OCI-M1 (cell line): ENCODE results near the gene CWF19L2.
"Not testable (repeated sequence)": the region's sequence is repeated elsewhere in the genome, so short reads cannot be mapped to it uniquely, and the experiment has no call there.

ENCODE experiments used
- DNase-seq: peaks from one replicate; lab custom pipeline; 2025; lab: John Stamatoyannopoulos, UW

Gene CWF19L2

GRCh38 chr11:107457558-107458271, at the start of gene CWF19L2:
CWF19L2 (minus strand) TSS chr11:107457825; CDS start chr11:107457816, 9 bp downstream.
- peak; percentile 83 for DNase-seq

DNA sequence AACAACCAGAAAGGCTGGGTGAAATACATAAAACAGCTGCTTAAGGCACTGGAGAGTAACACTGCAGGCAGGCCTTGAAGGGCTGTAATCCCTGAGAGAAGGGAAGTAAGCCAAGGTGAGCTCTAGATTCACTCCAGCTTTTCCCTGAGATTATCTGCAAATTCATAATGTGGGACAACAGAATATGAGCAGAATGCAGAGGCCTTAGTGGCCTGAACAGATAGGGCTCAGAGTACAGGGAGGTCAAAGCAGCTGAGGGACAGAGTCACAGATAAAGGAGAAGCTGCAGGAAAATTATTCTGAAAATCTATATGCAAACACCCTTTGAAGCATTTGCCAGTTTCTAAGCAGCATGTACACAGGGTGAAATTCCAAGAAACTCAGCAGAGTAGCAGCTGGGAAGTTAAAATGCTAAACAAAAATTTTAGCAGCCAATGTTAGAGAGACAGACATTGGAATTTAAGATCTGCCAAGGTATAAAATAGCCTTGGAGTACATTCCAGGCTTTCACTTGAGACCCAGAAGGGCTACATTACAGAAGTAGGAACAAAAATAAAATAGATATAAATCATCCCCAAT, 48.1 kb upstream of the CWF19L2 start:
- DNase-seq = no peak

GRCh38 chr11:107504981-107505380, 47.4 kb upstream of the CWF19L2 start:
- DNase-seq = no peak

GRCh38 chr11:107501713-107502112, 44.1 kb upstream of the CWF19L2 start:
- no peak for DNase-seq

- not testable (repeated sequence) for DNase-seq
Measured at GRCh38 chr11:107497371-107497770, 39.7 kb upstream of the CWF19L2 start.

DNA sequence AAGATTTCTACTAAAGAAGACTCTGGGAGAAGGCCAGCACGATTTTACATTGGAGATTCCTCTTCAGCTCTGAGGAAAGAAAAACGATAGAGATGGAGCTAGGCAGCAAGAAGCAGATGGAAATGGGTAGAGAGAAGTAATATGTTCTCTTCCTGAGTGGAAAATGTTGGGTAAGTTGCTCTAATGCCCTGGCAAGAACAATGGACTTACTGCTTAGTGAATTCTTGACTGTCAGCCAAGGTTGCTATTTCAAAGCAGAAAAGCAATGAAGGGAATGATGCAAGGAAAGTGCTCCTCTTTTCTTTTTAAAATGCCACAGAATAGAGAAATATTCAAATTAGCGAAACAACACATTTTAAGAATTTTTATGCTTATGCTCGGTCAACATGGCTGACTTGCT, 38.4 kb upstream of the CWF19L2 start:
- no peak for DNase-seq

- DNase-seq = no peak
Measured at GRCh38 chr11:107494055-107494454, 36.4 kb upstream of the CWF19L2 start.

DNA sequence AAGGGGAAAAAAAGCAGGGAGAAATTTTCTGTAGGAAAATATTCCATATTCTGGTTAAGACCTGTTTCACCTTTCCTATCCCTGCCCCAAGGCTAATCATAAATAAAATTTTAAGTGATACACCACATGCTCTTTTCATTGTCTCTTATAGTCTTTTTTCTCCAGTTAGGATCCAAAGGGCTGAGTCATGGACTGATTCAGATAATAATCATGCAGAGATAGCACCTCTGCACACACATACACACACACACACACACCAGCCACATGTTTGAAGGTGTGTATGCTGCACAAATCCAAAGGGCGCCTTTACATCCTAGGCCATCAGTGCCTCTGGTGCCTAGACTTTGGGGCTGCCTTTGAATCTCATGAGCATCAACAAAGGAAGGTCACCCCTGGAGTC, 35.5 kb upstream of the CWF19L2 start:
- no peak for DNase-seq

GRCh38 chr11:107490836-107491235, 33.2 kb upstream of the CWF19L2 start:
- DNase-seq = no peak

GRCh38 chr11:107482234-107482633, 24.6 kb upstream of the CWF19L2 start:
- no peak for DNase-seq

DNA sequence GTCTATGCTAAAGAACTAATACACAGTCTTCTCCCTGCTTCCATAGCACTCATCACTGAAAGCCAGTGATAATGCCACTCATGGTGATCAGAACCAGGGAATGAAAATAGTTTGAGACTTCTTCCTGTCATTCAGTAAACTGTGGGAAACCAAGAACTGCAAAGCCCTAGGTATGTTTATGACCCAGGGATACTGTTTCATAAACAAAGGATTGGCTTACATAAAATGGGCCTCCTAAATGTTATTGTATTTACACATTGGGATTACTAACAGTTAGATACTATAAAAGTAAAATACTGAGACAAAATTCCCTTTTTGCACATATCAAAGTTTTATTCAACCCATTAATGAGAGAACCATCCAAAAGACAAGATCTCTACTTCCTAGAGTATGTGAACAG, 21.3 kb upstream of the CWF19L2 start:
- no peak for DNase-seq

DNA sequence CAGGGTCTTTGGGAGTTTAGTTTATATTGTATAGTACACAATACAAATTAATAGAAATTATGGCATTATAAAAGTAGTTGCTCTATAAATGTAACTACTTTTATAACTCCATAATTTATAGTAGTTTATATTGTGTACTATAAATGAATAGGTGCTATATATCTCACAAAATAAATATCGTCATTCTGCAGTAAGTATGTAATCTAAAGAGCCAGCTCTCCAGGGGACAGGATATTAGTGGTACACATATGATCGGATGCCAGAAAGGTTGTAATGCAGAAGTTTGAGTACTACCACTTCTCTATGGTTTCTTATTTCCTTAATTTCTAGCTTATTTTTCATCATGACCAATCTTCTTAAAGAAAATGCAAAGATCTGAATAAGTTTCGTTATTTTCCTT, 20.2 kb upstream of the CWF19L2 start:
- DNase-seq = no peak

- DNase-seq = no peak
Measured at GRCh38 chr11:107473792-107474191, 16.2 kb upstream of the CWF19L2 start.

DNA sequence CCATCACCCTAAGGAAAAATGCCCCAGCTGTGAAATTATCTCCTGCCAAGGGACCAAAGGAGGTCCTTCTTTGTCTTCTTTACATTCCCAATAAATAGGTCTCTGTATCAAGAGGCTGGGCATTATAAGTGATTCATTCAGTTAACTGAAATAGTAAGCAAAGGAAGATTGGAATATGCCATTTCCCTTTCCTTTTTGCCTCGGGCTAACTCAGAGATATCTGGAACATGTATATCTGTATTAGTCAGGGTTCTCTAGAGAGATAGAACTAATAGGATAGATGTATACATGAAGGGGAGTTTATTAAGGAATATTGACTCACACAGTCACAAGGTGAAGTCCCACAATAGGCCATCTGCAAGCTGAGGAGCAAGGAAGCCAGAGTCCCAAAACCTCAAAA, 15.3 kb upstream of the CWF19L2 start:
- no peak for DNase-seq

DNA sequence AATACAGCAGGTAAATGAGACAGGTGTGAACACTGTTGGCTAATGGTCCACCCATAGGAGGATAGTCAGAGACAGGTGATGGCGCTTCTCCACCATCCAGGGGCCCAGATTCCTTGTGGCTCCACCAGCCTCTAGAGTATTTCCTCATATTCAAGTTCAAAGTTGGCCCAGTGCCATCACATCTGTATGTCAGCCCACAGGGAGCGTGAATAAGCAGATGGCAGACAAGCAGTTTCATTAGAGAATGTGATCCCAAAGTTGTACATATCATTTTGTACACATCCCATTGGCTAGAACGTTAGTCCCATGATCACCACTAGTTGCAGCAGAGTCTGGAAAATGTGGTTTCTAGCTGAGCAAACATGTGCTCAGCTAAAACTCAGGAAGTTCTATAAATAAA, 11.0 kb upstream of the CWF19L2 start:
- DNase-seq = peak; percentile 17

DNA sequence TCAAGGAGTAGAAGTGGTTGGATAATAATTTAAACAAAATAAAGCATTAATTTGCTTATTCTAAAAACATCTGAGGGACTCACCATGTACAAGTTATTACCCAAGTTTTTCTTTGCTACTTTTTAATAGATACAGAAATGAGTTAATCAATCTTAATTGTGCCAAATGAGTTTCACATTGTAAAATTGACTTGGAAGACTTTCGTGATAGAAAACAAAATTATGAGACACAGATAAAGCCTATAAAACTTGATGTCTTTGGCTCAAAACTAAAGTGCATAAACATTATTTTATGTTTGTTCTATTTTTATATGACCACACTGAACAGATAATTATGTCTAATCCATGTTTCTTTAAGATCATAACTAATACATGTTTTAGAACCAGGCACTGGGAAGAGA, 10.1 kb upstream of the CWF19L2 start:
- DNase-seq = no peak

- not testable (repeated sequence) for DNase-seq
Measured at GRCh38 chr11:107466275-107466866, 8.7 kb upstream of the CWF19L2 start.

- no peak for DNase-seq
Measured at GRCh38 chr11:107457205-107457557, 444 bp downstream of the CWF19L2 start.

DNA sequence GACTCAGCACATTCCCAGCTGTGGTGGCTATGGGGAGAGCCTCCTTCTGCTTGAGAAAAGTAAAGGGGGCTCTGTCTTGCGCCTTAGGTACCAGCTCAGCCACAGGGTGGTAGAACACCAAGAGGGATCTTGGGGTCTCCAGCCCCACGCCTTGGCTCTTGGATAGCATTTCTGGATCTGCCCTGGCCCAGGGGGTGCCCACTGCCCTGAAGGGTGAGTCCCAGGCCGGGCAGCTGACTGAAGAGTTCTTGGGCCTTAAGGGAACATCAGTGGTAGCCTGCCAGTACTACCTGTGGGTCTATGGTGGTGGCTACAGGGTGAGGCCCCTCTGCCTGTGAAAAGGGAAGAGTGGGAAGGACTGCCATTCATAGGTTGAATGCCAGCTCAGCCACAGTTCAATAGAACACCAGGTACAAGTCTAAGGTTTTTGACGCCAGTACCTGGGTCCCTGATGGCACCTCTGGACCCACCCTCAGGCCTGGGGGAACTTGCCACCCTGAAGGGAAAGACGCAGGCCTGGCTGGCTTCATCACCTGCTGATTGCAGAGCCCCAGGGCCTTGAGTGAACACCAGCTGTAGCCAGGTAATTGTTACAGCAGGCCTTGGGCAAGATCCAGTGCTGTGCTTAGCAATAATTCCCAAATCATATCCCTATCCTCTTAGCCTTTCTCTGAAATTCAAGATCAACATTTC, 3.9 kb downstream of the CWF19L2 start:
- no peak for DNase-seq

DNA sequence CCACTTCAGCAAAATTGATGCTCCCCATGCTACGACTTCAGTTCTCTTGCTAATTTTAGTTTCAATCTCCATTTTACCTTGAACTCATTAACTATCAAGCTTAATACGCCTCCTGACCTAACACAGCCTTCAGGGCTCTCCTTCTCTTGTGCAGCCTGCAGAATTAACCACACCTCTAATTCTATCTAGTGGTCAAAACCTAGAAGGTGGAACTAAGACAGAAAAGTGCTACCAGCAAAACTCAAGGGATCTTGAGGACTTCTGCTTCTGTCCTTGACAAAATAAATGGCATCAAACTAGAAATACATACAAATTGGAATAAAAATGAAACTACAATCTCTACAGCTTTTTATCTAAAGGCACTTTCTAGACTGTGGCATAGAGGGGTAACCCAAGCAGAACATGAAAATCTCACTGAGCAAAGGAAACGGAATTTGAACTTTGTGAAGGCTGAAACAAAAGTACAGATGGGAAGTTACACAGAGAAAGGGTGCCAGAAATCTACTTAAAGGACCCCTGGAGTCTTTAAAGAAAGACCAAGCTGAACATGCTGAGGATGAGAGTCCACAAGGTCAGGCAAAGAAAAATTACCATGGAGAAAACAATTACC, 10.7 kb downstream of the CWF19L2 start:
- no peak for DNase-seq

- no peak for DNase-seq
Measured at GRCh38 chr11:107442715-107443215, 14.9 kb downstream of the CWF19L2 start.

DNA sequence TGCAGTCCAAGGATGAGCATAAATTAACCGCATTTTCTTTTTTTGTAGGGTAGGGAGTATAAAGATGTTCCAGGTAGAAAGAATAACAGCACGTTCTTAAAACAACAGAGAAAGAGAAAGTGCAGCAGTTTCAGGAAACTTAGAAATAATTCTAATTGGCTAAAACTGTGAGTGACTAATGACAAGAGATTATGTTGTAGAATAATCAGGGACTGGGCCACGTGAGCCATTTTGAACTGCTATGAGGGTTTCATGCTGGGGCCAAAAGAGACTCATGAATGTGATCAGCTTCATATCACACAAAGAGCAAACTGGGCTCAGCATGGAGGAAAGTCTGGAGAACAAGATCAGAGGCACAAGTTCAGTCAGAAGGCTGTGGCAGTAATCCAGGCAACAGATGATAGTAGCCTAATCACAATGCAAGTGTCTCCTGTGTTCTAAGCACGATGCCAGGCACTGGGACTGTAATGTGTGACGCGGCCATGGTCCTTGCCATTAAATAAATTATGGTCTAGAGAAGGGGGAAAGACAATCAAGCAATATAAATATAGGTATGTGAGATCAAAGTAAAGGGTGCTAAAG, 17.9 kb downstream of the CWF19L2 start:
- no peak for DNase-seq
